ENCODE measurements around the gene KDM2B.

KDM2B gene

GRCh38 chr12:121568518-121568917 is 12.3 kb downstream of the KDM2B start:
- no peak for DNase-seq (ENCODE audit: extremely low read depth in 1 of 2, low read depth in 1 of 2)

- DNase-seq (ENCODE audit: extremely low read depth in 1 of 2, low read depth in 1 of 2): no peak
Measured at GRCh38 chr12:121565076-121565475, 15.7 kb downstream of the KDM2B start.

DNA sequence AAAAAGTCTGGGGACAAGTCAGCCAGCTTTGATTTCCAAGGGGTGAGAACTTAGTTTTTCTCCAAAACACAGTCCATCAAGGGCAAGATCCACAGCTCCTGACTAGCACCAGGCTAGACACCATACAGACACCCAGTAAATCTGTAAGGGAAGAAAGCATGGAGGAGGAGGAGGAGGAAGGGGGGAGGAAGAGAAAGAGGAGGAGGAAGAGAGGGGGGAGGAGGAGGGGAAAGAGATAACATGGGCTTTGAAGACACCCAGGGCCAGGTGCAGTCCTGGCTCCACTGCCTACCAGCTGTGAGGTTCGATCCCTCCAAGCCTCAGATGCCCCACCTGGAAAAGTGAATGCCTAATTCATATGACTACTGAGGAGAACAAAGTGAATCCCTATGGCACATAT is 18.3 kb downstream of the KDM2B start:
- DNase-seq (ENCODE audit: extremely low read depth in 1 of 2, low read depth in 1 of 2): no peak

DNA sequence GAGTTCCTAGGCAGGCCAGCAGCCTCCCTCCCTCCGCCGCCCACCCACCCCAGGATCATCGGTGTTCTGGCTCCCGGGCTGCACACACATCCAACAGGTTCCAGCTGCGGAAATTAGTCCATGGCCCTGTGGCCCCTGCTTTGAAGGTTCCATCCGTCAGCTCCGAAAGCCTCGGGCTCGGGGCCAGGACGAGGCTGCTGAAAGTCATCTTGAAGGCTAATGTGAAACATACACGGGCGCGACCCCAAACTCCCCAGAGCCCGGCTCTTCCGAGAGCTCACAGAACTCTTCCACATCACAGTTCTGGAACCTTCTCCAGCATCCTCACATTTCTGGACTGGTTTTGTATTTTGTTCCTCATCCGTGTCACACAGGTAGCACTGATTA is 19.8 kb downstream of the KDM2B start:
- DNase-seq (ENCODE audit: extremely low read depth in 1 of 2, low read depth in 1 of 2): no peak

- no peak for DNase-seq (ENCODE audit: extremely low read depth in 1 of 2, low read depth in 1 of 2)
Measured at GRCh38 chr12:121560392-121561008, 20.3 kb downstream of the KDM2B start.

DNA sequence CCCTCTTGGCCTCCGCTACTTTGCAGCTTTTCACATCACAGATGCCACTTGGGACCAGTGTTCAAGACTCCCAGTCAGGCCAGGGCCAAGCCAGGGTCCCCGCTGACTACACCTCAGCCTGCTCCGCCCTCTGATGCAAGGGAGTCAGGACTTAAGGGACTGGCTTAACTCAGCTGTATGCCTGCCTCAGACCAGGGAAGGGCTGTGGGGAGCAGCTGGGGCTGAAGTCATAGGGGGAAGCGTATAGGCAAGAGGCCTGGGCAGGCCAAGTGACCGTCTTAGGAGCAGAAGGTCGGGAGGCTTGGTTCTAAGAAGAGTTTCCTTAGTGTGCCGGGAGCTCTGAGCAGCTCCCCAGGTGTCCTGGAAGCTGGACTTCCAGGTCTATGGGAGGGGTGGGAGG is 21.9 kb downstream of the KDM2B start:
- DNase-seq (ENCODE audit: extremely low read depth in 1 of 2, low read depth in 1 of 2): no peak

DNA sequence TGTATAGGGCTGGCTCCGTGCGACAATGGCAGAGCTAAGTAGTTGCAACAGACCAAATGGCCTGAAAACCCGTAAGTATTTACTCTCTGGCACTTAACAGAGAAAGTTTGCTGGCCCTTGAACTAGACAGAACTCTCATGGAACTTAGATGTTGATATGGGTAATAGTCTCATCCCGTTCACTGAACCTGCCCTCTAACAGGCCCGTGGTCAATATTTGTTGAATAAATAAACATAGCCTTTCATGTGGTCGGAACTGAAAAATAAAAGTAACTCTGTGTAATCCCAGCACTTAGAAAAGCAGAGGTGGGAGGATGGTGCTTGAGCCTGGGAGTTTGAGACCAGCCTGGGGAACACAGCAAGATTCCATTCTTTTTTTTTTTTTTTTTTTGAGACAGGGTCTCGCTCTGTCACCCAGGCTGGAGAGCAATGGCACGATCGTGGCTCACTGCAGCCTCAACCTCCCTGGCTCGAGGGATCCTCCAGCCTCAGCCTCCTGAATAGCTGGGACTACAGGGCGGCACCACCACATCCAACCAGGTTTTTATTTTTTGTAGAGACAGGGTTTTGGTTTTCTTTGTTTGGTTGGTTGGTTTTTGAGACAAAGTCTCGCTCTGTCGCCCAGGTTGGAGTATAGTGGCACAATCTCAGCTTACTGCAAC is 29.7 kb downstream of the KDM2B start:
- DNase-seq (ENCODE audit: extremely low read depth in 1 of 2, low read depth in 1 of 2): no peak

DNA sequence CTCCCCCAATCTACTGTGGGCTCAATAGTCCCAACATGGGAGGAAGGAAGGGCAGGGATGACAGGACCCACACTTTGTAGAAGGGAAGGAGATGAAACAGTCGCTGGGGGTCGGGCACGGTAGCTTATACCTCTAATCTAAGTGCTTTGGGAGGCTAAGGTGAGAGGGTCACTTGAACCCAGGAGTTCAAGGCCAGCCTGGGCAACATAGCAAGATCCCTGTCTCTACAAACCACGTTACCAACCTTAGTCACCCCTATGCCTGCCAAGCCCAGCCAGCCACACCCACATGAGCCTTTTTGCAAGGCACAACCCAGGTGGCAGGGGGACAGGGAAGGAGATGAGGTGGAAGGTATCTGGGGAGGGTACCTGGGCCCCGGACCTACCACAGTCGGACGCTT is 31.7 kb downstream of the KDM2B start:
- no peak for DNase-seq (ENCODE audit: extremely low read depth in 1 of 2, low read depth in 1 of 2)

DNA sequence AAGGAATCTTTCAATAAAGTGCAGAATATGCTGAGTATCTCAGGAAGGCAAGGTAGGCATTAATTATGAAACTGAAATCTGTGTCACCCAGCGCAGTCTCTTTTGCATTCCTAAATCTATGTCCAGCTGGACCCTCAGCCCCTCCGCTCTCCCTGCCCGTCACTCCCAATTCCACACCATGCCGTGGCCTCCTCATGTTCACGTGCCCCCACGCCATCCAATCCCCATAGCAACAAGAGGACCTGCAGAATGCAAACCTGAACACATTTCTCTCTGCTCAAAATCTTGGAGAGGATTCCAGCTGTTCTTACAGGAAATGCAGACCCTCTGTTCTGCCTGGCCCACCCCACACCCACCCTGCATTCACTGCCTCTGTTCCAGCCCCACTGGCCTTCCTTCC is 35.3 kb downstream of the KDM2B start:
- no peak for DNase-seq (ENCODE audit: extremely low read depth in 1 of 2, low read depth in 1 of 2)

DNA sequence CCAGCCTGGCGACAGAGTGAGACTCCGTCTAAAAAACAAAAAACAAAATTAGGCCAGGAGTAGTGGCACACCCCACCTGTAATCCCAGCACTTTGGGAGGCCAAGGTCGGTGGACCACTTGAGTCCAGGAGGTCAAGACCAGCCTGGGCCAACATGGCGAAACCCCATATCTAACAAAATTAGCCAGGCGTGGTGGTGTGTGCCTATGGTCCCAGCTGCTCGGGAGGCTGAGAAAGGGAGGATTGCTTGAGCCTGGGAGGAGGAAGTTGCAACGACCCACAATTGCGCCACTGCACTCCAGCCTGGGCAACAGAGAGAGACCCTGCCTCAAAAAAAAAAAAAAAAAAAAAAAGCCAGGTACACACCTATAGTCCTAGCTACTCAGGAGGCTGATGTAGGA is 37.0 kb downstream of the KDM2B start:
- no peak for DNase-seq (ENCODE audit: extremely low read depth in 1 of 2, low read depth in 1 of 2)

DNA sequence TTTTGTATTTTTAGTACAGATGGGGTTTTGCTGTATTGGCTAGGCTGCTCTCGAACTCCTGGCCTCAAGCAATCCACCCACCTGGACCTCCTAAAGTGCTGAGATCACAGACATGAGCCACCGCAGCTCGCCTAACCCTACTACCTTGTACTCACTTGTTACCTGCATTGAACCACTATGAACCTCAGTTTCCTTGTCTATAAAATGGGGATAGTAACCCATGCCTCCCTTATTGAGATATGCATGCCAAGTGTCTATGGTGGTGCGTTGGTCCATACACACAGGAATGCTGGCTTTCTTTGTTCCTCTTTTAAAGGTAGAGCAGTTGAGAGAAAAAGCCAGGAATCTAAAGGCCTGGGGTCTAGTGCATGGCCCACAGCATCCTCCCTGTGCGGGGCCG is 40.9 kb downstream of the KDM2B start:
- DNase-seq (ENCODE audit: extremely low read depth in 1 of 2, low read depth in 1 of 2): no peak

DNA sequence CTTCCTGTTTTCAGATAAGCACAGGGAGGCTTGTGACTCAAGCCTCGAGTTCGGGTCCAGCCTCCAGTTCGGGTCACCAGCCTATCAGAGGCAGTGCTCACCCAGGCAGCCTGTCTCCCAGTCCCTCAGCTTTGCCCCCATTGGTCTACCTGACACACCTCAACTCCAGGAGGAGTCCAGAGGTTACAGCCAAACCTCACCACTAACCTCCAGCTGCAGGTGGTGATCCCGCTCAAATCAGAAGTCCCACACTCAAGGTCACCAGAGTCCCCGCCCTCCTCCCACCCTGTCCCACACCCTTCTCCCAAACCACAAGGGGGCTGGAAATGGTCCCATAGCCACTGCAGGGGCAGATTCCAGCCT is 42.1 kb downstream of the KDM2B start:
- DNase-seq (ENCODE audit: extremely low read depth in 1 of 2, low read depth in 1 of 2): no peak

GRCh38 chr12:121537814-121538698 is 42.8 kb downstream of the KDM2B start:
- no peak for DNase-seq (ENCODE audit: extremely low read depth in 1 of 2, low read depth in 1 of 2)

GRCh38 chr12:121536899-121537813 is 43.7 kb downstream of the KDM2B start:
- DNase-seq (ENCODE audit: extremely low read depth in 1 of 2, low read depth in 1 of 2): peak; percentile 33 to 43

DNA sequence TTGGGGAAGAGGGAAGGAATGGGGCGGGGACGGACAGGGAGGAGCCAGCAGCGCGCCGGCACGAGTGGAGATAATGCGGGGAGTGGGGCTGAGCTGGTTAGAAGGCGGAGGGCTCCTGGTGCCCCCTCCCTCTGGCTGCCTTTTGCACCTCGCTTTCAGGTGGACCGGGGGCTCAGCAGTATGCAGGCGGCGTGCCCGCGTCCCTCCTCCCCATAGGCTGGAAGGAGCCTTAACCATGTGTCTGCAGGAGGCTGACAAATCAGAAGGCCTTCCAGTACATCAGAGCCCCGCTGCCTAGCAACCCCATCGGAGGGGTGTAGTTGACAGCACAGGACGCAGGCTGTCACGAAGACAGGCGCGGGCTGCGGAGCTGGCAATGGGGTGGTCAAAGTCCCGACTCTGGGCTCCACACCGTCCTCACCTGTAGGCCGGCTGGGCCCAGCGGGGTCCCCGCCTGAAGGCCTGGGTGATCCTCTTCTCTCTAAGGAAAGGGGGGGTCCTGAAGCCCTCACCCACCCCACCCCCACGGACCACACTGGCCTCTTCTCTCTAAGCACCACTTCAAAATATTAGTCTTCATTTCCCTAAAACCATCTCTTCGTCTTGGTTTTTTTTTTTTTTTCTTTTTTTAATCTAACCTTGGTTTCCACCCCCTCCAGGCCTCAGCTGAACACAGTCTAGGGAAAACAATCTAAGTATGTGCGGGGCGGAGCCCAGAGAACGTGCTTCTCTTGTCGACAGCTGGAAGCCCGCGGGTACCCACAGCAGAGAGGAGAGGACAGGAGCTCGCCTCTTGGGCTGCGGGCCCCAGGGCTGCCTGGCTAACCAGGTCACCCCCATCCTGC is 44.5 kb downstream of the KDM2B start:
- DNase-seq (ENCODE audit: extremely low read depth in 1 of 2, low read depth in 1 of 2): peak; percentile 42 to 73

DNA sequence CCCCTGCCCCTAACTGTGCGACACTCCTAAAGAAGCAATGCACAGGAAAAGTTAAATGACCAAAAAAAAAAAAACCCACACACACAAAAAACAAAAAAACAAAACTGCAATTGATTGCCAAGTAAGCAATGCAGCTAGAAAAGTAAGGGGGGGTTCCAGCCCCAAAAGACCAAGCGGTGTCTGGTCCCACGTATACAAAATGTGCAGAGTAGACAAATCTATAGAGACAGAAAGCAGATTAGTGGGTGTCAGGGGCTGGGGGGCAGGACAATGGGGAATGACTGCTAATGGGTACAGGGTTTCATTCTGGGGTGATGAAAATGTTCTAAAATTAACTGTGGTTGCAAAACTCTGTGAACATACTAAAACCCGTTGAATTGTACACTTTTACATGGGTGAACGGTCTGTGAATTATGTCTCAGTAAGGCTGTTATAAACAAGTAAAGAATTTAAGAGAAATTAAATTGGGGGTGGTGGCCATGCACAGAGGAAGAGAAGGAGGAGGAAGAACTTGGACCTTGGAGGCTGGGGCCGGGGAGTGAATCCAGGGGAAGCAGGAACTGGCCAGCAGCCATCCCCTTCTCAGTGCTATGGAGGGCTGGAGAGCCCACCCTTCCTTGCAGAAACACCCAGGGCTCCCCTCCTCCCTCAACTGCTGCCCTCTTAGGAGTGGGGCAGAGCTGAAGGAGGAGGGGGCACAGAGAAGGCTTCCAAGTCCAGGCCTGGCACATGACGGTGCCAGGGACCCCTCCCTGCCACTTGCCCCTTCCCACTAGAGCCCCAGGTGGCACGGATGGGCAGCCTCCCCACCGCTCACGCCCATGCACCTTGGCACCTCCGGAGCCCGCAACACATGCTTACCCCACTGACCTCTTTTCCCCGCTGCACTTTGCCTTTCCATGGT is 45.4 kb downstream of the KDM2B start:
- no peak for DNase-seq (ENCODE audit: extremely low read depth in 1 of 2, low read depth in 1 of 2)

- DNase-seq (ENCODE audit: extremely low read depth in 1 of 2, low read depth in 1 of 2): peak; percentile 21 to 57
Measured at GRCh38 chr12:121534495-121535148, 46.2 kb downstream of the KDM2B start.

DNA sequence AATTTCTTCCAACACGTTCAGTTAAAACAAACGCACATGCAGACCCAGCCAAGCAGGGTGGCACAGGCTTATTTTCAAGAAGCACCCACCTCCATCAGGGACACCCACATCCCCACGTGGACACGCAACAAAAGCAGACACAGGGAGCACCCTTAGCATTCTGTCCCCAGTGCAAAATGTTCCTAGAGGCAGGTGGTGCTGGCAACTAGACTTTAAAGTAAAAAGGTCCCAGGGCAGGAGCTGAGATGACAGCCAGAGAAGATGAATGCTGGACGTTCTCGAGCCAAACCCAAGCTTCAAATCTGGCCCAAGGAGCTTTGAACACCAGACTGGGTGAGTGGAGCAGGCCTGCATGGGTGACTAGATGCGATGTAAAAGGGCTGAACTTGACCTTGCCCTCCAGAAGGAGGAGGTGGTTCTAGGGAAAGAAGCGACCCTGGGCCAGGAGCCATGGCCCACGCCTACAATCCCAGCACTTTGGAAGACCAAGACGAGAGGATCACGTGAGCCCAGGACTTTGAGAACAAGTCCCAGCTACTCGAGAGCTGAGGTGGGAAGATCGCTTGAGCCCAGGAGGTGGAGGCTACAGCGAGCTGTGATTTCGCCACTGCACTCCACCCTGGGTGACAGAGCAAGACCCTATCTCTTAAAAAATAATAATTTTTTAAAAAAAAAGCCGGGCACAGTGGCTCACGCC is 47.3 kb downstream of the KDM2B start:
- no peak for DNase-seq (ENCODE audit: extremely low read depth in 1 of 2, low read depth in 1 of 2)

All from stimulated activated CD8-positive, alpha-beta memory T cell treated with anti-CD3 and anti-CD28 coated beads, Interleukin-7, amount 100 ng/mL, for 48 hours (primary cell).